ENCODE data around the gene CCNT1.

DNA sequence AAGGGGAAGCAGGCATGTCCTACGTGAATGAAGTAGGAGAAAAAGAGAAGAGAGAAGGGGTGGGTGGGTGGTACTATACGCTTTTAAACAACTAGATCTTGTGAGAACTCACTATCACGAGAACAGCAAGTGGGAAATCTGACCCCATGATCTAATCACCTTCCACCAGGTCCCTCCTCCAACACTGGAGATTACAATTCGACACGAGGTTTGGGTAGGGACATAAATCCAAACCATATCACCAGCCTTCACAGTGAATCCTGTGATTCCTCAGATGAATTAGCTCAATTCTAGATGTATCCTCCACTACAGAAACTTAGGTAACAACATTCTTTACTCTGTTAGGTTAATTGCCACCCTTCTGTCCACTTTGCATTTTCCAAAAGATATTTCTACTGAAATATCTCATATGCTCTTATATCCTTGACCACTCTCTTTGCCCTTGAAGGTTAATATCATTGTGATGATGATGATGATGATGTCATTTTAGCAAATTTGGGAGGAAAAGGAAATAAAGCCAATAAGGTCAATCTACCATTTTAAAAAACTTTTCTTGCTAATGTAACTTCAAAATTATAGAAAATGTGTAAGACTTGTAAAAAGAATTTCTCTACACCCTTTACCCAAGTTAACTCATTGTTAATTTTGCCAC, 23.2 kb upstream of the CCNT1 start:
- TF ChIP-seq, protein P1, sequence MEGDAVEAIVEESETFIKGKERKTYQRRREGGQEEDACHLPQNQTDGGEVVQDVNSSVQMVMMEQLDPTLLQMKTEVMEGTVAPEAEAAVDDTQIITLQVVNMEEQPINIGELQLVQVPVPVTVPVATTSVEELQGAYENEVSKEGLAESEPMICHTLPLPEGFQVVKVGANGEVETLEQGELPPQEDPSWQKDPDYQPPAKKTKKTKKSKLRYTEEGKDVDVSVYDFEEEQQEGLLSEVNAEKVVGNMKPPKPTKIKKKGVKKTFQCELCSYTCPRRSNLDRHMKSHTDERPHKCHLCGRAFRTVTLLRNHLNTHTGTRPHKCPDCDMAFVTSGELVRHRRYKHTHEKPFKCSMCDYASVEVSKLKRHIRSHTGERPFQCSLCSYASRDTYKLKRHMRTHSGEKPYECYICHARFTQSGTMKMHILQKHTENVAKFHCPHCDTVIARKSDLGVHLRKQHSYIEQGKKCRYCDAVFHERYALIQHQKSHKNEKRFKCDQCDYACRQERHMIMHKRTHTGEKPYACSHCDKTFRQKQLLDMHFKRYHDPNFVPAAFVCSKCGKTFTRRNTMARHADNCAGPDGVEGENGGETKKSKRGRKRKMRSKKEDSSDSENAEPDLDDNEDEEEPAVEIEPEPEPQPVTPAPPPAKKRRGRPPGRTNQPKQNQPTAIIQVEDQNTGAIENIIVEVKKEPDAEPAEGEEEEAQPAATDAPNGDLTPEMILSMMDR (IDR thresholded peaks at IDR 0.05) = no peak
- TF ChIP-seq POLR2A (IDR thresholded peaks at IDR 0.05) = no peak
- no peak for TF ChIP-seq POLR2AphosphoS5 (IDR thresholded peaks at IDR 0.05)
